ENCODE measurements around the gene TUBA3E. TPM values are rescaled to one million over a fixed set of nuclear protein-coding genes. Genes with fewer than 3 reads are reported as not detected.
"Not testable (repeated sequence)": the region's sequence is repeated elsewhere in the genome, so short reads cannot be mapped to it uniquely, and the experiment has no call there.

Gene TUBA3E
- polyA plus RNA-seq, 2 of the 4 experiments (the other 2 are of a cell fraction), result not detected

DNA sequence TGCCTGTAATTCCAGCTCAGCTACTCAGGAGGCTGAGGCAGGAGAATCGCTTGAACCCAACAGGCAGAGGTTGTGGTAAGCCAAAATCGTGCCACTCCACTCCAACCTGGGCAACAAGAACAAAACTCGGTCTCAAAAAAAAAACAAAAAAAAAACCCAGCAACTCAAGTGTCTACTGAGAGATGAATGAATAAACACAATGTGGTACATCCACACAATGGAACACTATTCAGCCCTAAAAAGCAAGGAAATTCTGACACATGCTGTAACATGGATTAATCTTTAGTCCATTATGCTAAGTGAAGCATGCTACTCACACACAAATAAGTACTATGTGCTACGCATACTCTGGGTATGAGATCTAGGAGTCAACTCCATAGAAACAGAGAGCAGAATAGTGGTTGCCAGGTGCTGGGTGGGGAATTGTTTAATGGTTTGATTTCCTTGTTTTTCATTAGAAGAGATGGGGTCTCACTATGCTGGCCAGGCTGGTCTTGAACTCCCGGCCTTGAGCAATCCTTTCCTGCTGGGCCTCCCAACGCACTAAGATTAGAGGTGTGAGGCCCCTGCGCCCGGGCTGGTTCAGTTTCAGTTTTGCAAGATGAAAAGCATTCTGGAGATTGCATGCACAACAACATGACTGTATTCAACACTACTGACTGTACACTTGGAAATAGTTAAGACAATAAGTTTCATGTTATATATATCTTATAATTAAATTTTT is 32.8 kb downstream of the TUBA3E start:
- no peak overlapping the region for H3K27ac ChIP-seq
- no peak for ATAC-seq
- H3K4me3 ChIP-seq, result no peak overlapping the region
- WGBS (ENCODE audit: missing lambda C conversion rate), result 95% methylated on average over 8 of the region's 8 CpGs
- CTCF ChIA-PET, result interaction anchor here (0.8 kb wide), 1 partner anchor 167 kb away, joined by 3 read pairs; no protein-coding TSS in a partner anchor
- POLR2A ChIA-PET, result interaction anchor here (0.7 kb wide), 1 partner anchor 16 kb away, joined by 5 read pairs; the partner anchor contains the start of gene SMPD4
- no peaks in the 10 kb centered on the region for H3K9me3 ChIP-seq
- no peak for FAIRE-seq
- DNase-seq (ENCODE audit: low read depth in 1 of 2, low spot score in 1 of 2), result no peak
- no peak for TF ChIP-seq CEBPB (IDR thresholded peaks at IDR 0.05)
- TF ChIP-seq POLR2AphosphoS2 (conservative IDR thresholded peaks at IDR 0.05; ENCODE audit: low read length), result no peak
- TF ChIP-seq MYC (IDR thresholded peaks at IDR 0.05; ENCODE audit: borderline replicate concordance, low read length), result no peak
- no peak for TF ChIP-seq RAD21 (conservative IDR thresholded peaks at IDR 0.05 in 1 of 2, IDR thresholded peaks at IDR 0.05 in 1 of 2)
- TF ChIP-seq, protein P1, sequence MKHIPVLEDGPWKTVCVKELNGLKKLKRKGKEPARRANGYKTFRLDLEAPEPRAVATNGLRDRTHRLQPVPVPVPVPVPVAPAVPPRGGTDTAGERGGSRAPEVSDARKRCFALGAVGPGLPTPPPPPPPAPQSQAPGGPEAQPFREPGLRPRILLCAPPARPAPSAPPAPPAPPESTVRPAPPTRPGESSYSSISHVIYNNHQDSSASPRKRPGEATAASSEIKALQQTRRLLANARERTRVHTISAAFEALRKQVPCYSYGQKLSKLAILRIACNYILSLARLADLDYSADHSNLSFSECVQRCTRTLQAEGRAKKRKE (CRISPR knock-in tag; IDR thresholded peaks at IDR 0.05; ENCODE audit: low read depth), result no peak
- TF ChIP-seq, protein P2, sequence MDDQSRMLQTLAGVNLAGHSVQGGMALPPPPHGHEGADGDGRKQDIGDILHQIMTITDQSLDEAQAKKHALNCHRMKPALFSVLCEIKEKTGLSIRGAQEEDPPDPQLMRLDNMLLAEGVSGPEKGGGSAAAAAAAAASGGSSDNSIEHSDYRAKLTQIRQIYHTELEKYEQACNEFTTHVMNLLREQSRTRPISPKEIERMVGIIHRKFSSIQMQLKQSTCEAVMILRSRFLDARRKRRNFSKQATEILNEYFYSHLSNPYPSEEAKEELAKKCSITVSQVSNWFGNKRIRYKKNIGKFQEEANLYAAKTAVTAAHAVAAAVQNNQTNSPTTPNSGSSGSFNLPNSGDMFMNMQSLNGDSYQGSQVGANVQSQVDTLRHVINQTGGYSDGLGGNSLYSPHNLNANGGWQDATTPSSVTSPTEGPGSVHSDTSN (IDR thresholded peaks at IDR 0.05), result no peak
- no peak overlapping the region for H3K4me2 ChIP-seq
- H3K4me1 ChIP-seq, result no peaks in the 10 kb centered on the region

DNA sequence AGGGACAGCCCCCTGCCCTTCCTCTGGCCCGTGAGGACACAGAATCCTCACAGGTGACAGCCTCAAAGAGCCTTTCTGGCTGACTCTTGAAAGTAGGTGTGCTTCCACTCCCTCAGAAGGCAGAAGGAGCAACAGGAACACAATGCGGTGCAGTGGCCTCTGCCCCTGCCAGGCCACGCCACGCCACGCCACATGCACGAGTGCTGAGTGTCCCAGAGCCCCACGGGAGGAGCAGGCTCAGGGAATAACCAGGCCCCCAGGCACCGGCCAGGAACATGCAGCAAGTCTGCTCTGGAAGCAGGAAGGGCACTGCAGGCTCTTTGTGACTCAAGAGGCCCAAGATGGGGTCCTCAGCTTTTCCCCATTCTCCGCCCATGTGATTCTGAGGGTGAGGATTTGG is 35.3 kb downstream of the TUBA3E start:
- ATAC-seq, result no peak
- Histone ChIP-seq H3K27ac (no peak overlapping the region), H3K4me2 (no peak overlapping the region), H3K4me3 (no peak overlapping the region), H3K9me3 (no peaks in the 10 kb centered on the region), H3K4me1 (no peaks in the 10 kb centered on the region)
- no peak for FAIRE-seq
- TF ChIP-seq MAZ (IDR thresholded peaks at IDR 0.05; ENCODE audit: borderline replicate concordance, low read depth, low read length), result no peak
- no peak for TF ChIP-seq MYC (IDR thresholded peaks at IDR 0.05; ENCODE audit: borderline replicate concordance, low read length)
- TF ChIP-seq FOXS1 (CRISPR knock-in tag; IDR thresholded peaks at IDR 0.05), result no peak
- TF ChIP-seq, protein P2 (IDR thresholded peaks at IDR 0.05), result no peak
- TF ChIP-seq TFCP2L1 (CRISPR knock-in tag; IDR thresholded peaks at IDR 0.05), result no peak
- TF ChIP-seq HOXB5 (CRISPR knock-in tag; IDR thresholded peaks at IDR 0.05), result no peak
- TF ChIP-seq CHD4 (IDR thresholded peaks at IDR 0.05; ENCODE audit: borderline replicate concordance), result no peak
- no peak for TF ChIP-seq ESRRA (IDR thresholded peaks at IDR 0.05; ENCODE audit: borderline replicate concordance, low read length)
- TF ChIP-seq, protein P3, sequence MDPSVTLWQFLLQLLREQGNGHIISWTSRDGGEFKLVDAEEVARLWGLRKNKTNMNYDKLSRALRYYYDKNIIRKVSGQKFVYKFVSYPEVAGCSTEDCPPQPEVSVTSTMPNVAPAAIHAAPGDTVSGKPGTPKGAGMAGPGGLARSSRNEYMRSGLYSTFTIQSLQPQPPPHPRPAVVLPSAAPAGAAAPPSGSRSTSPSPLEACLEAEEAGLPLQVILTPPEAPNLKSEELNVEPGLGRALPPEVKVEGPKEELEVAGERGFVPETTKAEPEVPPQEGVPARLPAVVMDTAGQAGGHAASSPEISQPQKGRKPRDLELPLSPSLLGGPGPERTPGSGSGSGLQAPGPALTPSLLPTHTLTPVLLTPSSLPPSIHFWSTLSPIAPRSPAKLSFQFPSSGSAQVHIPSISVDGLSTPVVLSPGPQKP (IDR thresholded peaks at IDR 0.05; ENCODE audit: low read depth, low read length), result no peak
- no peak for TF ChIP-seq ZFP36 (IDR thresholded peaks at IDR 0.05; ENCODE audit: borderline replicate concordance, partially characterized antibody)
- TF ChIP-seq, protein P4, sequence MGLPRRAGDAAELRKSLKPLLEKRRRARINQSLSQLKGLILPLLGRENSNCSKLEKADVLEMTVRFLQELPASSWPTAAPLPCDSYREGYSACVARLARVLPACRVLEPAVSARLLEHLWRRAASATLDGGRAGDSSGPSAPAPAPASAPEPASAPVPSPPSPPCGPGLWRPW (IDR thresholded peaks at IDR 0.05), result no peak
- no peak for TF ChIP-seq KDM5A (IDR thresholded peaks at IDR 0.05)
- TF ChIP-seq HOXA7 (CRISPR knock-in tag; IDR thresholded peaks at IDR 0.05), result no peak
- TF ChIP-seq SMC3 (IDR thresholded peaks at IDR 0.05), result no peak
- TF ChIP-seq, protein P5, sequence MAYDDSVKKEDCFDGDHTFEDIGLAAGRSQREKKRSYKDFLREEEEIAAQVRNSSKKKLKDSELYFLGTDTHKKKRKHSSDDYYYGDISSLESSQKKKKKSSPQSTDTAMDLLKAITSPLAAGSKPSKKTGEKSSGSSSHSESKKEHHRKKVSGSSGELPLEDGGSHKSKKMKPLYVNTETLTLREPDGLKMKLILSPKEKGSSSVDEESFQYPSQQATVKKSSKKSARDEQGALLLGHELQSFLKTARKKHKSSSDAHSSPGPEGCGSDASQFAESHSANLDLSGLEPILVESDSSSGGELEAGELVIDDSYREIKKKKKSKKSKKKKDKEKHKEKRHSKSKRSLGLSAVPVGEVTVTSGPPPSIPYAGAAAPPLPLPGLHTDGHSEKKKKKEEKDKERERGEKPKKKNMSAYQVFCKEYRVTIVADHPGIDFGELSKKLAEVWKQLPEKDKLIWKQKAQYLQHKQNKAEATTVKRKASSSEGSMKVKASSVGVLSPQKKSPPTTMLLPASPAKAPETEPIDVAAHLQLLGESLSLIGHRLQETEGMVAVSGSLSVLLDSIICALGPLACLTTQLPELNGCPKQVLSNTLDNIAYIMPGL (CRISPR knock-in tag; IDR thresholded peaks at IDR 0.05; ENCODE audit: borderline replicate concordance), result no peak
- TF ChIP-seq, protein P6, sequence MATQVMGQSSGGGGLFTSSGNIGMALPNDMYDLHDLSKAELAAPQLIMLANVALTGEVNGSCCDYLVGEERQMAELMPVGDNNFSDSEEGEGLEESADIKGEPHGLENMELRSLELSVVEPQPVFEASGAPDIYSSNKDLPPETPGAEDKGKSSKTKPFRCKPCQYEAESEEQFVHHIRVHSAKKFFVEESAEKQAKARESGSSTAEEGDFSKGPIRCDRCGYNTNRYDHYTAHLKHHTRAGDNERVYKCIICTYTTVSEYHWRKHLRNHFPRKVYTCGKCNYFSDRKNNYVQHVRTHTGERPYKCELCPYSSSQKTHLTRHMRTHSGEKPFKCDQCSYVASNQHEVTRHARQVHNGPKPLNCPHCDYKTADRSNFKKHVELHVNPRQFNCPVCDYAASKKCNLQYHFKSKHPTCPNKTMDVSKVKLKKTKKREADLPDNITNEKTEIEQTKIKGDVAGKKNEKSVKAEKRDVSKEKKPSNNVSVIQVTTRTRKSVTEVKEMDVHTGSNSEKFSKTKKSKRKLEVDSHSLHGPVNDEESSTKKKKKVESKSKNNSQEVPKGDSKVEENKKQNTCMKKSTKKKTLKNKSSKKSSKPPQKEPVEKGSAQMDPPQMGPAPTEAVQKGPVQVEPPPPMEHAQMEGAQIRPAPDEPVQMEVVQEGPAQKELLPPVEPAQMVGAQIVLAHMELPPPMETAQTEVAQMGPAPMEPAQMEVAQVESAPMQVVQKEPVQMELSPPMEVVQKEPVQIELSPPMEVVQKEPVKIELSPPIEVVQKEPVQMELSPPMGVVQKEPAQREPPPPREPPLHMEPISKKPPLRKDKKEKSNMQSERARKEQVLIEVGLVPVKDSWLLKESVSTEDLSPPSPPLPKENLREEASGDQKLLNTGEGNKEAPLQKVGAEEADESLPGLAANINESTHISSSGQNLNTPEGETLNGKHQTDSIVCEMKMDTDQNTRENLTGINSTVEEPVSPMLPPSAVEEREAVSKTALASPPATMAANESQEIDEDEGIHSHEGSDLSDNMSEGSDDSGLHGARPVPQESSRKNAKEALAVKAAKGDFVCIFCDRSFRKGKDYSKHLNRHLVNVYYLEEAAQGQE (IDR thresholded peaks at IDR 0.05), result no peak
- POLR2A ChIA-PET, result no interaction called here
- DNase-seq (ENCODE audit: low read depth in 1 of 2, low spot score in 1 of 2), result no peak
- 97% methylated on average over 6 of the region's 9 CpGs for WGBS (ENCODE audit: missing lambda C conversion rate)
- CTCF ChIA-PET, result interaction anchor here (0.6 kb wide), 1 partner anchor 170 kb away, joined by 3 read pairs; no protein-coding TSS in a partner anchor

DNA sequence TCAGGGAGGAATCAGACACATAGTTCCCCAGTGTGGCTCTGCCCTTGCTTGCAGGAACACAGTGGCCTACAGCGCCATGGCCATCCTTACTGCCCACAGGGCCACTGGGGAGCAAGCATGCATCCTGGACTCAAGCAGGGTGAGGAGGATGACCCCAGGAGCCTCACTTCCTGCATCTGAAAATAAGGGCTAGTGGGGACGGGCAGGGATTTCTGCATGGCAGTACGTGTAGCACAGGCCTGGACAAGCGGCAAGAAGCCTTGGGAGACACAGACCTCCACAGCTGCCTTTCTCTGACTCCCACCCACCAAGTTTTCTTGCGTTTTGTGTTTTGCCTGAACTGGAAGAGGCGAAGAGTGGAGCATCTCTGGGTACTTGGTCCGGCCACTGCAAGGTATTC is 35.8 kb downstream of the TUBA3E start:
- H3K9me3 ChIP-seq; FAIRE-seq; H3K4me2 ChIP-seq; H3K4me1 ChIP-seq; ATAC-seq; CTCF ChIA-PET; H3K4me3 ChIP-seq; DNase-seq (ENCODE audit: low read depth in 1 of 2, low spot score in 1 of 2); H3K27ac ChIP-seq; POLR2A ChIA-PET: not testable (repeated sequence)
- WGBS (ENCODE audit: missing lambda C conversion rate), result 92% methylated on average over 6 of the region's 7 CpGs

Measured in A549 (cell line).